GM21381 (cell line): ENCODE data around the gene PTPRO.

Experiments
- ATAC-seq: cut with Tn5 transposase; IDR thresholded peaks from one replicate; pipeline ENCODE4 v1.9.1; 2021; ENCODE audit warnings: mild to moderate bottlenecking, moderate library complexity; ENCODE audit not compliant: unreplicated experiment

The PTPRO gene

DNA sequence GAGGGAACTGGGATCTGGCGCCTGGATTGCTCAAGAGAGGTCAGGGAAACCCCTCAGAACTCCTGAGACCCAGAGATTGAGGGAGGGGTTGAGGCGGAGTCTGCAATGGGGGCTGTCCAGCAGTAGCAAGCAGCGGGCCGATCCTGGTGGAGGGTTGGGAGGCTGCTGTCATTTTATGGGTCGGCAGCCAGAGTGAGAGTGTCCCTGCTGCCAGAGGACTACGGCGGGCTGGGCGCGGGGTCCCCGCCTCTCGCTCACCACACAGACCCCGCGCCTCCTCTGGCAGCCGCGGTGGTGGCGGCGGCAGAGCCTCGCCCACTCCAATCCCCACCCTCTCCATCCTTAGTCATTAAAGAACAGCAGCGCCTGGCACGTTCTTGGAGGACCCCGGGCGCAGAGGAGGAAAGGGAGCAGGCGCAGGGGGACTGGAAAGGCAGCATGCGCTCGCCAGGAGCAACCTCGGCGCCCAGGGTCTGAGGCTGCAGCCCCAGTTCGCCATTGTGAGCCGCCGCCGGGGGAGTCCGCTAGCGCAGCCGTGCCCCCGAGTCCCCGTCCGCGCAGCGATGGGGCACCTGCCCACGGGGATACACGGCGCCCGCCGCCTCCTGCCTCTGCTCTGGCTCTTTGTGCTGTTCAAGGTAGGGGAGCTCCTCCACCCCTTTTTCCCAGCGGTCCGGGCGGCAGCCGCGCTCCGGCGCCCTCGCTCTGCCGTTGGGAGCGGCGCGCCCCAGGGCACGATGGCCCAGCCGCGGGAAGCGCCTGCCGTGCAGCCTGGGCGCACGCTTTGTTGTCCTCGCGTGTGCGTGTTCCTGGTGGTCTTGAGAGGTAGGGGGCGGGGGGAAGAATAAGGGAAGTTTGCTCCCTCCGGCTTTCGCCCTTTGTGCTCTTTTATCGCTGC lies at the start of gene PTPRO:
TSS of gene PTPRO (plus strand) at position 345 of the 898 bp plus-strand sequence.
- no peak for ATAC-seq

DNA sequence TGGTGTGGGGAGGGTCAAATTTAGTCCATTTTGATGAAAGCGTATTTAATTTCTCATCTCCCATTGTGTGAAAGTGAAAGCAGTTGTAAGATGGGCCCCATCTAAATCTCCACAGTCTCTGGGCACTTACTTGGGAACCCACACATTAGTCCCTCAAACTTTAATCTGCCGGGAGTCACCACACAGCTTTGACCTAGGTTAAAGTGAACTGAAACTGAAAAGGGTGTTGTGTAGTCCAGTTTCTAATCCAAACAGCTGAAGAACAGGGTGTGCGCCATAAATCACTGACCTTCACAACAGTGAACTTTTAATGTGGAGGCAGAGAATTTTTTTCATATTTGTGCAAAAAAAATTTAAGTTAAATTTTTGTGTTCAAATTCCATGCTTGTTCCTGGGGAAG lies 48.4 kb upstream of the PTPRO start:
- no peak for ATAC-seq

DNA sequence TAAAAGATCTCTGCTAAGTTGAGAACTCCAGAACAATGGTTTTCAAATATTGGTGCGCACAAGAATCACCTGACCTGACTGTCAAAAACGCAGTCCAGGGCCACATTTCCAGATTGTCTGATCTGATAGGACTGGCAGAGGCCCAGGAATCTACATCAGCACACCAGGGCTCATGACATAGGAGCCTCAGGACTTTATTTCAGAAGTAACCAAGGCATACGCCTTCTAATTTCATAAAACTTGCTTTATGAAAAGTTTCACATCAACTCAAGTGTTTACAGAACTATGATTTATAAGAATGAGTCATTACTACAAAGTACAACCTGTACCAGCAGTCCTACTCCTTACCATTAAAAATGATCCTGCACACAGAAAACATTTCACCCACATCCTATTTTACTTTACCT lies 47.7 kb upstream of the PTPRO start:
- ATAC-seq, result no peak

DNA sequence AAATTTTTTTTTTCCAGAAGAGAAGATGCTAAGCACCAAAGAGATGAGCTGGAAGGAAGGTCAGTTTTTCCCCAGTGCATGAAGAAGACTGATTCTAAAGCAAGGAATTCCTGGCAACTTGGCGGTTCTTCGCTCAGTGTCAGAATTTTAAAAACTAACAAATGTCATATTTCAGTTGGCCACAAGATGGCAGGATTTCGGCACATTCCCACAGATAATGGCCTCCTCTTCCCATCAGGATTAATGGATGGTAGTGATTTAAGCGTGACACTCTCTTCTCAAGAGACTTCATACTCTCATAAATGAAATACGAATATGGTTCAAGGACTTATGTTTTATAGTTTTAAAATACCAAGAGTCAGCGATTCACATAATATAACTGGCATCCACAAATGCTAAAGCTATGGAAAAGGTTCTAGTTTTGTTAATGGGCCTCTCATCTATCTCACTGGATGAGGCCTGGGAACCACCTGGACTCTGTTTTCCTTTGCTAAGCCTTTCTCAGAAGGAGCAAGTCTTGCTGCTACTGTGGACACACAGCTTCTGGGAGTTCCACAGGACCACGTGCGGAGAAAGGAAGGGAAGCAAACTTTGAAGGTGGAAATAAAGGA lies 46.1 kb upstream of the PTPRO start:
- no peak for ATAC-seq

DNA sequence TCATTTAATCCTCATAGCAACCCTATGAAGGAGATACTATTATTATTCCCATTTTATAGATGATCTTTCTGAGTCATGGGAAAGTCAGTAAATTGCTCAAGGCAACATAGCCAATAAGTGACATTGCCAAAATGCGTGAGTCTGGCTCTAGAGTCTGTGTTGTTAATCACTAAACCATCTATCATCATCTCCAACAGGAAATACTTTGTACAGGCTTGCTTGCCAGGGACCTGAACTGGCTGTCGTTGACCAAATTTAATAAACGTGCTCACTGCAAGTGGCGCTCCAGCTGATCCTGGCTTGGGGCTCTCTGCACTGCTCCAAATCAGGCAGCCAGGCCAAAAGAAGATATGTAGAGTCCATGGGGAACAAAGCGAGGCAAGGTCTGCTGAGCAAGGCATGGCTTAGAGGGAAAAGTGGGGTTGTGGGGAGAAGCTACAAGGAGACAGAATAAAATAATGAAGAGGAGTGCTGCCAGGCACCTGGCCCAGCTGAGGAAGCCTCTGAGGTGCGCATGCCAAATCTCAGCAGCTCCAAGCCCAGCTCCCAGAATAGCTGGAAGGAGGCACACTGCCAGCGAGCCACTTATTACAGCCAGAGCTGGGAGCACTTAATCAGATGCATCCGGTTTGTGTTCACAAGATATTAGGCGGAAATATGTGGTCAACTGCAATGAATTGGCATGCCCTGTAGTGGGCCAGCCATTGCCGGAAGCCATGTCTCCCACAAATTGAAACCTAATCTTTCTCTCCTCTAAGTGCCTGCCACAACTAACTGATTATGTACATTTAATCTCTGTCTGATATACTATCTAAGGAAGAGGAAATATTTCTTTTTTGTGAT lies 43.3 kb upstream of the PTPRO start:
- ATAC-seq, result peak; percentile 77

DNA sequence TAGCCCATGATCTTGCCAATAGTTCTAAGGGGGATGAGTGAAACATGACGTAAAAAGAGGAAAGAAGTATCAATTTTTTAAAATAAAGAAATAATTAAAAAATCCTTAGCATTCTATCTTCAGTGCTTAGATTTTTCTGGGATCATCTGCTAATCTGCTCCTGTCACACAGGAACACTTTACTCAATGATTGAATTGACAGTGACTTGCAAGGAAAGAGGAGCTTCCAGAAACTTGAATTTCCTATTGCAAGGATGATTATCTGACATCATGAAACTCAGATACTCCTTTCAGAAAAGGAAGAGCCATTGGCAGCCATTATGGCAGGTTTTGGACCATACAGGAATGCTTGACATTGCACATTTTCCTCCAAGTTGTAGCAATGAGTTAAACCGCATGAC lies 41.4 kb upstream of the PTPRO start:
- no peak for ATAC-seq

DNA sequence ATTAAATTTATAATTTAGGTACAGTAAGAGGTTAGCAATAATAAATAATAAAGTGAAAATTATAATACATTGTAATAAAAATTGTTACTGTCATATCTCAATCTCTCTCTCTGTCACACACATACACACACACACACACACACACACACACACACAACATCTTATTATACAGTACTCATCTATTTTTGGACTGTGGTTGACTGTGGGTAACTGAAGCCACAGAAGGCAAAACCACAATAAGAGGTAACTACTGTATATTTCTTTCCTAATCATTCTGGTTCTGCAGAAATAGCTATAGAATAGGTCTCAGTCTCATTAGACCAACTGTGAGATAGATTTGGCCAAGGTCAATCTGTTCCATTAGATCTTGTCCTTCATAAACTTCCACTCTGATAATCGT lies 33.1 kb upstream of the PTPRO start:
- no peak for ATAC-seq

DNA sequence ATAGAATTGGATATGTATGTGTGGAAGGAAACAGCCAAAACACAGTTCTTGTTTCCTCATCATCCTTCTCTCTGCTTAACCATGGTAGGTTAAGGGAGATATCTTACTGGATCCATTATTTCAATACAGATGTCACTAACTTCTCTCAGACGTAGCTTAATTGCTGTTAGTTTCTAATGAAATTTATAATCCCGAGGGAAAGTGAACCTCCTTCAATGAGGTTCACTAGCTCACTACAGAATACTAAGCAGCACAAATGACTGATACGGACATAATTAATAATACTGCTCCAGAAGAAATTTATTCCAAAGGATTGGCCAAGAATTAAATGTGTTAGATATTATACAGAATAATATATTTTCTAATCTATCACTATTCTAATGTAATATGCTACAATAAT lies 28.6 kb upstream of the PTPRO start:
- ATAC-seq, result no peak

DNA sequence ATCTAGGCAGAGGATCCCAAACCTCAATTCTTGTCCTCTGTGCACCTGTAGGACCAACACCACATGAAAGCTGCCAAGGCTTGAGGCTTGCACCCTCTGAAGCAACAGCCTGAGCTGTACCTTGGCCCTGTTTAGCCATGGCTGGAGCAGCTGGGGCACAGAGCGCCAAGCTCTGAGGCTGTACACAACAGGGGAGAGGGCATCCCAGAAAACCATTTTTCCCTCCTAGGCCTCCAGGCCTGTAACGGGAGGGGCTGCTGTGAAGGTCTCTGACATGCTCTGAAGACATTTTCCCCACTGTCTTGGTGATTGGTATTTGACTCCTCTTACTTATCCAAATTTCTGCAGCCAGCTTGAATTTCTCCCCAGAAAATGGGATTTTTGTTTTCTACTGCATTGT lies 22.4 kb upstream of the PTPRO start:
- no peak for ATAC-seq

DNA sequence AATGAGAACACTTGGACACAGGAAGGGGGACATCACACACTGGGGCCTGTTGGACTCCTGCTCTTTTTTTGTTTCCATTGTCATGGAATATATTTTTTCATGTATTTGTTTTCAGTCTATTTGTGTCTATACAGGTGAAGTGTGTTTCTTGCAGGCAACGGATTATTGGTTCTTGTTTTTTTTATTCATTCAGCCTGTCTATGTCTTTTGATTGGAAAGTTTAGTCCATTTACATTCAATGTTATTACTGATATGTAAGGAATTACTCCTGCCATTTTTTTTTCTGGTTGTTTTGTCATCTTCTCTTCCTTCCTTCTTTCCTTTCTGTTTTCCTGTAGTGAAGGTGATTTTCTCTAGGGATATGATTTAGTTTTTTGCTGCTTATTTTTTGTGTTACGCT lies 18.0 kb upstream of the PTPRO start:
- ATAC-seq, result no peak

DNA sequence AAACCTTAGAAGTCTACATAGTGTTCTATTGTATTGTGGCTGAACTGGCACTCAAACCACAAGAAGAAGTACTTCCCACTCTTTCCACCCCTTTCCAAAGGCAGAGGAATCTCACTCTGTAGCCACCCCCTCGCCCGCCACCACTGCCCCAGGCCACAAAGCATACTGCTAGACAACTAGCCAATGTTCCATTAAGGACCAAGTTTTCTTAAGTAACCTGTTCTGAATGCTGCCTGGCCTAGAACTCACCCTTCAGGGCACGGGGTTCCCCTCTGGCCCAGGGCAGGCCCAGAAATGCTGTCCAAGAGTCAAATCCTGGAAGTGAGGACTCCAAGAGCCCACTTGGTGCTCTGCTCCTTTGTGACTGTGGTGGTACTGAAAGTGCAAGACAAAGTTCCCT lies 15.7 kb upstream of the PTPRO start:
- no peak for ATAC-seq

DNA sequence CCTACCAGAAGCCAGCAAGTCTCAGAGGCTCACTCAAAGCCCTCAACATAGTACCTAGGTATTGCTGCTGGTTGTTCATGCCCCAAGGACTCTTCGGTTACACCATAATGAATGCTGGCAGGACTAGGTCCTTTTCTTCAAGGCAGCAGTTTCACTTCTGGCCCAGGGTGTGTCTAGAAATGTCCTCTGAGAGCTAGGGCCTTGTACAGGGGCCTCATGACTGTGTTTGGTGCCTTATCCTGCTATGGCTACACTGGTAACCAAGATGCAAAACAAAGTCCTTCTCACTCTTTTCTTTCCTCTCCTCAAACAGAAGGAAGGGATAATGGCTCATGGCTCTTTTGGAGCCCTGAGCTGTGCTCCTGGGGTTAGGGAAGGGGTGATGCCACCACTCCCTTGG lies 15.2 kb upstream of the PTPRO start:
- ATAC-seq, result no peak

DNA sequence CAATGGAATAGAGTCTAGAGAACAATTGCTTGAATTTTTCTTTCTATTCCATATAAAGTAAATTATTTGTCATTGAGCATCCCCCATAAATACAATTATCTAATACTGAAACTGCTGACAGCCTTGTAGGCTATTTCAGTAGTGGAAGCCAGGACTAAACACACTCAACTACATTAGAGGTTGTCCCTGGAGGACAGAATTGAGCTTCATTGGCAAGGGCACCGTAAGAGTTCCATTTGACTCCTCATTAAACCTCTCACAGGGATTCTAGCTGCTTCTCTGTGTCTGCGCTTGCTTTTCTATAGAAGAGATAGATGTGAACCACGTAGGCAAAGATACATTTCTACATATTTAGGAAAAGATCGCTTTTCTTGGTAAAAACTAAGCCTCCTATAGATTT lies 3.5 kb upstream of the PTPRO start:
- ATAC-seq, result no peak

DNA sequence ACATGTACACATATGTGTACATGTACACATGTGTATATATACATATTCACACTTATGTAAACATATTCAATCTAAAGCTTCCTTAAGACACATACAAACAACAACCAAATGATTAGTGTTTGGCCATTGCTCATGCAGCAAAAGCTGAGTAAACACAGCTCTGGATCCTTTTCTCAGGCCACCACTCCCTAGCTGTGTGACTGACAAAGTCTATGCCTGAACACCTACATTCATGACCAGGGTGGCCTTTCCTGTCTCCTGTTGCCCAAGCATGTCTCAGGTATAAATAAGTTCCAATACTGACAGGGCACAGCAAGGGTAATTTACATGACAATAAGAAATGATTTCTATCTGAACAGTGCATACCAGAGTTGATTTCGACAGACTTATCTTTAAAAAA lies 1.4 kb upstream of the PTPRO start:
- no peak for ATAC-seq

DNA sequence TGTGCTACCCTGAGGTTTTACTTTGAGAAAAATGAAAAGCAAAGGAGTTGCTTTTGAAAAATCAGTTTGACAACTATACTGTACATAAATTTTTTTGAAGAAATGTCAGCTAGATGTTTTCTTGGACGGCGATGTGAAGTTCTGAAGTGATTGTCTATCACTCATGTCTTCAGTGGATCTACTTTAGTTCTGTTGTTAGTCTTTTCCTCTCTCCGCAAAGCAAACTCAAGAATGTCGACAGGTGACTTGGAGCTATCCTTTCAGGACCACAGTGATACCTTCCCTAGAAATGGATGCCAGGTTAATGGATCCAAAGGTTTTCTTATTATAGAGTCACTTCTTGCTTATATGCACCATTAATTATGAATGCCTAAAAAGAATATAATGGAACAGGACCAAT lies 1.2 kb downstream of the PTPRO start:
- no peak for ATAC-seq

DNA sequence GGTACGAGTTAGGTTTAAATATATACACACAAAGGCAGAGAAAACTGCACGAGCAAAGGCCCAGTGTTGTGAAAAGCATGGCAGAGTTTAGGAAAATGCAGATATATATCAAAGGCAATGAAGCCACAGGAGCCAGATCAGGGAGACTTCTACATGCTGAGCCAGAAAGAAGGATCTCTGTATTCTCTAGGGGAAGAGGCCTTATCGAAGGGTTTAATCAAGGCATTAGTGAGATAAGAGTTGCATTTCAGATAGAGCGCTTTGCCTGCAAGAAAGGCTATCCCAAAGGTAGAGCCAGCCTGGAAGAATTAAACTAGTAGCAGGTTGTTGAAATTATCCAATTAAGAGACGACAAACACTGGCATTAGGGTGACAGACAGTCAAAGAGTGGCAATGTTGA lies 7.6 kb downstream of the PTPRO start:
- ATAC-seq, result no peak

DNA sequence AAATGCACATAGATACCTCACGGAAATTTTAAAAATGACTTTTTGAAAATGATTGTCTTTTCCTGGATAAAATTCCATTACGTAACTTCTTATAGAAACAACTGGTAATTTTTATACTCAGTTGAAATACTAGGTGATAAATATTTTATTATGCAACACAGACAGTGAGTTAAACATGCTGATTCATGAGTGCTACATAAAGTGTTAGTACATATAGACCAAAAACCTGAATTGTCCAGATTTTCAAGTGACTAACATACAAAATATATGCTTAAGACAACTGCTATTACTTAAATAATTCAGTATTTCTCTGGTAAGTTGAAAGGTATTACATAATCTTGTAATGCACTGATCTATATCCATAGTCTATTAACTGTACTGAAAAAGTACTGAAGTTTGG lies 11.9 kb downstream of the PTPRO start:
- ATAC-seq, result no peak

DNA sequence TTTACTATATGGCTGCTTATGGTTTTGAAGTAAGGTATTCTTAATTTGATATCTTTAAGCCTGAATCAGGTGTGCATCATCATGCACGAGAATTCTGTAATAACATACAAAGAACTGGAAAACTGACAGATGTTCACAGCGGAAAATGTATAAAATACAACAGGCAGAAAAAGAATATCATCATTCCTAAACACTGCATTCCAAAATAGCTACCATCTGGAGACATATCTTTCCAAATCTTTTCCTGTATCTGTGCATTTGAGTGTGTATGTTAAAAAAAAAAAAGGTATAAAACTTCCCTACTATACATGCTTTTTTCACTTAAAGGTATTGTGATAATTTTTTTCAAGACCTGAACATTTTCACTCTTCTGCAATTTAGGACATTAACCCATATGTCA lies 13.7 kb downstream of the PTPRO start:
- no peak for ATAC-seq

DNA sequence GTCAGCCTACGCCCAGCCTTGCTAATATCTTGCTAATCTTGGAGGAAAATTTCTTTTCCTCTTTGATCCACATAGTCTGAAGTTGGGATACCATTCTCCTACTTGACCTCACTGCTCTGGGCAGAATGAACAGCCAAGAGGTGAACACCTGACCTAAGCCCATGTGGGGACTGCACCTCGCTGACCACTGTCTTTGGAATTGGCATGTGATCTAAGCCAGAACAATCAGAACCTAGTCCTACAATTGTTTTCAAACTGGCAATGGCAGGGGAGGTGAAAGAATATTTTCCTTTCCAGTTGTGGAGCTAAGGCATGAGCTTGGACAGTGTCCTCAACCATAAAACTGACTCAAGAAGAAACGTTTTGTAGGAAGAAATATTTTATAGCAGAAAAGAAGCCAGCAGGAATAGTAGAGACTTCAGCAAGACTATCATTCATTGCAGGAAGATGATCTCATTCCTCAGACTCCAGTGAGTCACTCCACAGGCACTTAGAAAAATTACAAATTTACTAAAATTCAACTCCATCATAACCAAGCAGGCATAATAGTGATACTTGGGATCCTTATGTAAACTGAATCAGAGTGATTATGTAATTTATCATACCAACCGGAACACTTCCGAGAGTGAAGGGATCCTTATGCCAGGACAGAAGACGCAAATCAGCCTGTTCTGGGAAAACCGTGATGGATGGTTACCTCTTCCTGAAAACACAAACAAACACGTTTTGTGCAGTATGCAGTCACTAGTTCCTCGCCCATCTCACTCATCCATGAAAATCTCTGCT lies 14.7 kb downstream of the PTPRO start:
- no peak for ATAC-seq

DNA sequence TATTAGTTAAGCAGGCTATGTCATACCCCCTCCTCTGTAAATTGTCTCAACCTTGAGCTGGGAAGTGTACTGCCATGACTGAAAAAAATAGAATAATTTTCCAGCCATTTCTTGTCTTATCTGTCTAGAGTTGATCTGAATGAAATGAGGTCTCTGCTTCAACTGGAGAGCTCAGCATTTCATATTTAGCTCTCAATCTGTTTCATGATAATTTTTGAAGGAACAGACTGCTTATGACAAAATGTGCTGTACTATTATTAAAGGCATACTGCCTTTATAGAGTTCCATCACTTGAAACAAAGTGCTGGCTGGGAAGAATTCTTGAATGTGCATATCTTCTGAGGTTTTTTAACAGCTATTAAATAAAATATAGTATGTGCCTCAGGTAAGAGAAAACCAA lies 19.1 kb downstream of the PTPRO start:
- ATAC-seq, result no peak

DNA sequence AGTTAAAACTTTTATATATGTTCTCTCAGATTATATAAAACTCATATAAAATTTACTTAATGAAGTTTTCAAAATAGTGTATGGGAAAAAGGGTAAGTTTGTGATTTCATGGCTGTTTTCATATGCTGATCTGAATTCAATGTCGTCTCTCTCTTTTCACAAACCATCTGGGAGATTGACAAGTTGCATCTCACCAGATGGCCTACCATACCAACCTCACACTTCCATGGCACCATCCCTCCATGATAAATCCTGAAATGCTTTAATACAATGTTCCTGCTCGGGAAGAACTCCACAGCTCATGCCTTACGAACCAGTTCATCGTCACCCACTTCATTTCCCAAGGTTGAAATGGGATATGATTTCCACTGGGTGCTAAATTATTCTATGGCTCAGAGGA lies 22.3 kb downstream of the PTPRO start:
- no peak for ATAC-seq
